Measurements from ENCODE around the gene BASP1. TPM values are rescaled to one million over a fixed set of nuclear protein-coding genes. Genes with fewer than 3 reads are reported as not detected.
"Not testable (repeated sequence)": the region's sequence is repeated elsewhere in the genome, so short reads cannot be mapped to it uniquely, and the experiment has no call there.

The BASP1 gene
- polyA plus RNA-seq, 1 donor from 2014 or later, result 974 TPM

- H3F3A ChIP-seq (ENCODE audit: insufficient read depth, low read length, poor library complexity, severe bottlenecking), result no peaks in the 10 kb centered on the region
- H3K9me3 ChIP-seq (ENCODE audit: low read length), result no peaks in the 10 kb centered on the region
- no peak overlapping the region for H2AFZ ChIP-seq (ENCODE audit: low read depth, low read length)
- no peak overlapping the region for H3K4me3 ChIP-seq (ENCODE audit: low read length)
- H3K27ac ChIP-seq (ENCODE audit: low read length), result no peak overlapping the region
- no peaks in the 10 kb centered on the region for H3K36me3 ChIP-seq (ENCODE audit: insufficient read depth, low read length)
- no peak overlapping the region for H3K4me2 ChIP-seq (ENCODE audit: low read length)
- no peak overlapping the region for H3K9ac ChIP-seq (ENCODE audit: low read length)
- no peaks in the 10 kb centered on the region for H3K9me2 ChIP-seq (ENCODE audit: insufficient read depth, low read length)
- H4K20me1 ChIP-seq (ENCODE audit: insufficient read depth), result no peaks in the 10 kb centered on the region
- H3K79me2 ChIP-seq (replicated peaks; ENCODE audit: insufficient read depth, low read length), result no peaks in the 10 kb centered on the region
- TF ChIP-seq EZH2 (IDR thresholded peaks at IDR 0.05; ENCODE audit: borderline replicate concordance, insufficient read depth, low read length, poor library complexity, severe bottlenecking) (no peak), RAD21 (conservative IDR thresholded peaks at IDR 0.05) (no peak), REST (IDR thresholded peaks at IDR 0.05; ENCODE audit: borderline replicate concordance) (no peak), TAF1 (IDR thresholded peaks at IDR 0.05; ENCODE audit: low read depth) (no peak), POLR2AphosphoS5 (IDR thresholded peaks at IDR 0.05) (no peak), CTCF (IDR thresholded peaks at IDR 0.05; ENCODE audit: poor library complexity, severe bottlenecking) (no peak), MXI1 (conservative IDR thresholded peaks at IDR 0.05; ENCODE audit: poor library complexity, severe bottlenecking) (no peak), SMC3 (conservative IDR thresholded peaks at IDR 0.05; ENCODE audit: poor library complexity) (no peak), EP300 (conservative IDR thresholded peaks at IDR 0.05; ENCODE audit: poor library complexity, severe bottlenecking) (no peak)
- no peaks in the 10 kb centered on the region for H3K27me3 ChIP-seq (ENCODE audit: insufficient read depth, low read depth, low read length)
Observed at GRCh38 chr5:17308326-17309065, 91.1 kb downstream of the BASP1 start.

- H3K4me3 ChIP-seq (ENCODE audit: low read length), result no peak overlapping the region
- no peaks in the 10 kb centered on the region for H3F3A ChIP-seq (ENCODE audit: insufficient read depth, low read length, poor library complexity, severe bottlenecking)
- H3K79me2 ChIP-seq (replicated peaks; ENCODE audit: insufficient read depth, low read length), result no peaks in the 10 kb centered on the region
- no peaks in the 10 kb centered on the region for H4K20me1 ChIP-seq (ENCODE audit: insufficient read depth)
- no peak overlapping the region for H3K4me2 ChIP-seq (ENCODE audit: low read length)
- H3K9me2 ChIP-seq (ENCODE audit: insufficient read depth, low read length), result no peaks in the 10 kb centered on the region
- H3K9ac ChIP-seq (ENCODE audit: low read length), result no peak overlapping the region
- no peaks in the 10 kb centered on the region for H3K36me3 ChIP-seq (ENCODE audit: insufficient read depth, low read length)
- no peak overlapping the region for H3K27ac ChIP-seq (ENCODE audit: low read length)
- H3K9me3 ChIP-seq (ENCODE audit: low read length), result no peaks in the 10 kb centered on the region
- no peak overlapping the region for H2AFZ ChIP-seq (ENCODE audit: low read depth, low read length)
- no peak for TF ChIP-seq CTCF (IDR thresholded peaks at IDR 0.05; ENCODE audit: poor library complexity, severe bottlenecking)
- no peaks in the 10 kb centered on the region for H3K27me3 ChIP-seq (ENCODE audit: insufficient read depth, low read depth, low read length)
Observed at GRCh38 chr5:17309462-17309861, 92.0 kb downstream of the BASP1 start.

GRCh38 chr5:17310502-17310901 is 93.1 kb downstream of the BASP1 start:
- not testable (repeated sequence) for H3K4me2 ChIP-seq (ENCODE audit: low read length); H3F3A ChIP-seq (ENCODE audit: insufficient read depth, low read length, poor library complexity, severe bottlenecking); H3K36me3 ChIP-seq (ENCODE audit: insufficient read depth, low read length); H3K9me3 ChIP-seq (ENCODE audit: low read length); H3K9ac ChIP-seq (ENCODE audit: low read length); H3K27me3 ChIP-seq (ENCODE audit: insufficient read depth, low read depth, low read length); H3K4me3 ChIP-seq (ENCODE audit: low read length); H4K20me1 ChIP-seq (ENCODE audit: insufficient read depth); H3K79me2 ChIP-seq (replicated peaks; ENCODE audit: insufficient read depth, low read length); H3K9me2 ChIP-seq (ENCODE audit: insufficient read depth, low read length); H3K27ac ChIP-seq (ENCODE audit: low read length); H2AFZ ChIP-seq (ENCODE audit: low read depth, low read length)

- H2AFZ ChIP-seq (ENCODE audit: low read depth, low read length); H3K9me3 ChIP-seq (ENCODE audit: low read length): not testable (repeated sequence)
Observed at GRCh38 chr5:17311811-17312210, 94.4 kb downstream of the BASP1 start.

More at GRCh38 chr5:17311811-17312210, 94.4 kb downstream of the BASP1 start:
- H3K36me3 ChIP-seq (ENCODE audit: insufficient read depth, low read length); H4K20me1 ChIP-seq (ENCODE audit: insufficient read depth); H3K9ac ChIP-seq (ENCODE audit: low read length); H3K9me2 ChIP-seq (ENCODE audit: insufficient read depth, low read length); H3F3A ChIP-seq (ENCODE audit: insufficient read depth, low read length, poor library complexity, severe bottlenecking); H3K79me2 ChIP-seq (replicated peaks; ENCODE audit: insufficient read depth, low read length); H3K27me3 ChIP-seq (ENCODE audit: insufficient read depth, low read depth, low read length); H3K4me2 ChIP-seq (ENCODE audit: low read length); H3K27ac ChIP-seq (ENCODE audit: low read length); H3K4me3 ChIP-seq (ENCODE audit: low read length): not testable (repeated sequence)

Data from neural cell (in vitro differentiated cells).